ENCODE results near the gene FAM210A.
A peak's percentile ranks its signal among the peaks of the same experiment; 100 is the strongest.
"Not testable (repeated sequence)": the region's sequence is repeated elsewhere in the genome, so short reads cannot be mapped to it uniquely, and the experiment has no call there.

FAM210A gene

GRCh38 chr18:13726232-13726971 is at the start of gene FAM210A, which contains the start of gene RNMT:
TSS of gene FAM210A (minus strand) at chr18:13726558. CDS start at chr18:13682077, 44,481 bp downstream.
TSS of gene RNMT (plus strand) at chr18:13726673. CDS start at chr18:13731518, 4,845 bp downstream.
- H3K9me3 Mint-ChIP-seq: peaks cover 4% of the 10 kb centered on the region
- H3K4me1 Mint-ChIP-seq: peaks cover 58% of the 10 kb centered on the region
- H3K4me3 Mint-ChIP-seq: peak within 1 kb of the TSS; percentile 77
- DNase-seq: peak; percentile 97
- CTCF ChIA-PET: no interaction called here
- H3K36me3 Mint-ChIP-seq: peaks cover 26% of the 10 kb centered on the region
- no peaks in the 10 kb centered on the region for H3K27me3 Mint-ChIP-seq
- peak within 1 kb of the TSS; percentile 83 for H3K27ac Mint-ChIP-seq

- H3K9me3 Mint-ChIP-seq: no peaks in the 10 kb centered on the region
- no peaks in the 10 kb centered on the region for H3K4me1 Mint-ChIP-seq
- no peaks in the 10 kb centered on the region for H3K36me3 Mint-ChIP-seq
- no peak overlapping the region for H3K4me3 Mint-ChIP-seq
- H3K27me3 Mint-ChIP-seq: peaks cover 11% of the 10 kb centered on the region
- DNase-seq: no peak
- H3K27ac Mint-ChIP-seq: no peak overlapping the region
- CTCF ChIA-PET: no interaction called here
These were observed 48.7 kb upstream of the FAM210A start for GRCh38 chr18:13775058-13775457.

- Mint-ChIP-seq H3K4me1 (peaks cover 3% of the 10 kb centered on the region), H3K36me3 (peaks cover 51% of the 10 kb centered on the region), H3K4me3 (no peak overlapping the region), H3K27me3 (no peaks in the 10 kb centered on the region), H3K27ac (no peak overlapping the region), H3K9me3 (peaks cover 15% of the 10 kb centered on the region)
- DNase-seq: no peak
- CTCF ChIA-PET: no interaction called here
These were observed 36.5 kb upstream of the FAM210A start for GRCh38 chr18:13762690-13763439.

- peaks cover 74% of the 10 kb centered on the region for H3K36me3 Mint-ChIP-seq
- DNase-seq: no peak
- H3K9me3 Mint-ChIP-seq: peaks cover 3% of the 10 kb centered on the region
- H3K27ac Mint-ChIP-seq: no peak overlapping the region
- no peaks in the 10 kb centered on the region for H3K27me3 Mint-ChIP-seq
- H3K4me3 Mint-ChIP-seq: no peak overlapping the region
- CTCF ChIA-PET: no interaction called here
- H3K4me1 Mint-ChIP-seq: peaks cover 3% of the 10 kb centered on the region
These were observed 33.7 kb upstream of the FAM210A start for GRCh38 chr18:13760047-13760446.

GRCh38 chr18:13758622-13759021 is 32.3 kb upstream of the FAM210A start:
- Mint-ChIP-seq H3K4me3 (no peak overlapping the region), H3K4me1 (peaks cover 3% of the 10 kb centered on the region), H3K9me3 (no peaks in the 10 kb centered on the region), H3K27me3 (no peaks in the 10 kb centered on the region), H3K27ac (no peak overlapping the region), H3K36me3 (peaks cover 75% of the 10 kb centered on the region)
- CTCF ChIA-PET: no interaction called here
- no peak for DNase-seq

GRCh38 chr18:13756671-13757070 is 30.3 kb upstream of the FAM210A start:
- Mint-ChIP-seq H3K27me3 (no peaks in the 10 kb centered on the region), H3K4me3 (no peak overlapping the region), H3K36me3 (peaks cover 68% of the 10 kb centered on the region), H3K9me3 (no peaks in the 10 kb centered on the region), H3K4me1 (peaks cover 3% of the 10 kb centered on the region), H3K27ac (no peak overlapping the region)
- no peak for DNase-seq
- CTCF ChIA-PET: no interaction called here

- no peak for DNase-seq
- peaks cover 70% of the 10 kb centered on the region for H3K36me3 Mint-ChIP-seq
- H3K27me3 Mint-ChIP-seq: no peaks in the 10 kb centered on the region
- CTCF ChIA-PET: no interaction called here
- H3K27ac Mint-ChIP-seq: no peak overlapping the region
- peaks cover under 1% of the 10 kb centered on the region for H3K9me3 Mint-ChIP-seq
- H3K4me1 Mint-ChIP-seq: peaks cover 2% of the 10 kb centered on the region
- no peak overlapping the region for H3K4me3 Mint-ChIP-seq
These were observed 29.9 kb upstream of the FAM210A start for GRCh38 chr18:13756261-13756660.

GRCh38 chr18:13751599-13751998 is 25.2 kb upstream of the FAM210A start:
- H3K27me3 Mint-ChIP-seq, CTCF ChIA-PET, H3K4me3 Mint-ChIP-seq, H3K9me3 Mint-ChIP-seq, H3K27ac Mint-ChIP-seq, DNase-seq, H3K4me1 Mint-ChIP-seq: not testable (repeated sequence)
- H3K36me3 Mint-ChIP-seq: peaks cover 75% of the 10 kb centered on the region

- DNase-seq: no peak
- Mint-ChIP-seq H3K36me3 (peaks cover 65% of the 10 kb centered on the region), H3K4me3 (no peak overlapping the region), H3K27me3 (no peaks in the 10 kb centered on the region), H3K9me3 (peaks cover 2% of the 10 kb centered on the region), H3K4me1 (peaks cover 2% of the 10 kb centered on the region), H3K27ac (no peak overlapping the region)
- CTCF ChIA-PET: no interaction called here
These were observed 20.3 kb upstream of the FAM210A start for GRCh38 chr18:13746633-13747032.

GRCh38 chr18:13745696-13746095 is 19.3 kb upstream of the FAM210A start:
- Mint-ChIP-seq H3K27ac (no peak overlapping the region), H3K27me3 (no peaks in the 10 kb centered on the region), H3K4me1 (peaks cover 2% of the 10 kb centered on the region), H3K9me3 (no peaks in the 10 kb centered on the region), H3K36me3 (peaks cover 64% of the 10 kb centered on the region), H3K4me3 (no peak overlapping the region)
- DNase-seq: no peak
- CTCF ChIA-PET: interaction anchor here (0.6 kb wide), 1 partner anchor 883 kb away, joined by 4 read pairs; no protein-coding TSS in a partner anchor

- H3K27ac Mint-ChIP-seq: no peak overlapping the region
- DNase-seq: no peak
- H3K9me3 Mint-ChIP-seq: no peaks in the 10 kb centered on the region
- no peaks in the 10 kb centered on the region for H3K27me3 Mint-ChIP-seq
- H3K36me3 Mint-ChIP-seq: peaks cover 45% of the 10 kb centered on the region
- peaks cover 6% of the 10 kb centered on the region for H3K4me1 Mint-ChIP-seq
- H3K4me3 Mint-ChIP-seq: no peak overlapping the region
- CTCF ChIA-PET: interaction anchor here (1.2 kb wide), 1 partner anchor 21 kb away, joined by 4 read pairs; no protein-coding TSS in a partner anchor
These were observed 9.3 kb upstream of the FAM210A start for GRCh38 chr18:13735681-13736080.

GRCh38 chr18:13730481-13730880 is 4.1 kb upstream of the FAM210A start:
- Mint-ChIP-seq H3K9me3 (peaks cover 4% of the 10 kb centered on the region), H3K27me3 (no peaks in the 10 kb centered on the region), H3K27ac (no peak overlapping the region), H3K36me3 (peaks cover 30% of the 10 kb centered on the region), H3K4me1 (peaks cover 42% of the 10 kb centered on the region), H3K4me3 (no peak overlapping the region)
- no peak for DNase-seq
- CTCF ChIA-PET: no interaction called here

- Mint-ChIP-seq H3K4me1 (peaks cover 61% of the 10 kb centered on the region), H3K27ac (peak overlapping the region; percentile 83), H3K9me3 (peaks cover 4% of the 10 kb centered on the region), H3K36me3 (peaks cover 29% of the 10 kb centered on the region), H3K4me3 (peak overlapping the region; percentile 77), H3K27me3 (no peaks in the 10 kb centered on the region)
- DNase-seq: peak; percentile 55
- CTCF ChIA-PET: no interaction called here
These were observed 594 bp upstream of the FAM210A start for GRCh38 chr18:13726972-13727331.

GRCh38 chr18:13725566-13726231 is 659 bp downstream of the FAM210A start:
- CTCF ChIA-PET: no interaction called here
- H3K27me3 Mint-ChIP-seq: no peaks in the 10 kb centered on the region
- peak overlapping the region; percentile 83 for H3K27ac Mint-ChIP-seq
- peaks cover 56% of the 10 kb centered on the region for H3K4me1 Mint-ChIP-seq
- DNase-seq: peak; percentile 41
- H3K36me3 Mint-ChIP-seq: peaks cover 29% of the 10 kb centered on the region
- peaks cover 4% of the 10 kb centered on the region for H3K9me3 Mint-ChIP-seq
- H3K4me3 Mint-ChIP-seq: peak overlapping the region; percentile 77
